Measurements from ENCODE around the gene PALM3.

DNA sequence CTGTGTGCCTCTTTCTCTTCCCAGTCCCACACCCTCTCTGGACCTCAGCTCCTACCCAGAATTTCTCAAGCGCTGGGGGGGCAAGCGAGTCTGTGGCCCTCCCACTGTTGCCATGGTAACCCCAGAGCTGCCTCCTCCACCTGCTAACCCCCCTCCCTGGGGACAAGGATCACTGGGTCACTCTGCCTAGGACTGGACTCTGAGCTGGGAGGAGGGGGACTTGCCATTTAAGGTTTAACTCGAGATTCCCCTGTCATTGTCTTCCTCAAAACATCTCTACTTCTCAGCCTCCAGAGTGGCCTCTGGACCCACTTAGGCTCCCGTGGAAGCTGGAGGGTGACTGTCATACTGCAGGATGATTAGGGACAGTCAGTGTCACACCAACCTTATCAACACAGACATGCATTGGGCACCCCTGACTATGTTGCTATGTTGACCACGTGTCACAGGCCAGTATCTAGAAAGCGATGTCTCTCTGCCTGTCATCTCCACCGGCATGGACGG lies 2.2 kb downstream of the PALM3 start:
- TF ChIP-seq, protein P1, sequence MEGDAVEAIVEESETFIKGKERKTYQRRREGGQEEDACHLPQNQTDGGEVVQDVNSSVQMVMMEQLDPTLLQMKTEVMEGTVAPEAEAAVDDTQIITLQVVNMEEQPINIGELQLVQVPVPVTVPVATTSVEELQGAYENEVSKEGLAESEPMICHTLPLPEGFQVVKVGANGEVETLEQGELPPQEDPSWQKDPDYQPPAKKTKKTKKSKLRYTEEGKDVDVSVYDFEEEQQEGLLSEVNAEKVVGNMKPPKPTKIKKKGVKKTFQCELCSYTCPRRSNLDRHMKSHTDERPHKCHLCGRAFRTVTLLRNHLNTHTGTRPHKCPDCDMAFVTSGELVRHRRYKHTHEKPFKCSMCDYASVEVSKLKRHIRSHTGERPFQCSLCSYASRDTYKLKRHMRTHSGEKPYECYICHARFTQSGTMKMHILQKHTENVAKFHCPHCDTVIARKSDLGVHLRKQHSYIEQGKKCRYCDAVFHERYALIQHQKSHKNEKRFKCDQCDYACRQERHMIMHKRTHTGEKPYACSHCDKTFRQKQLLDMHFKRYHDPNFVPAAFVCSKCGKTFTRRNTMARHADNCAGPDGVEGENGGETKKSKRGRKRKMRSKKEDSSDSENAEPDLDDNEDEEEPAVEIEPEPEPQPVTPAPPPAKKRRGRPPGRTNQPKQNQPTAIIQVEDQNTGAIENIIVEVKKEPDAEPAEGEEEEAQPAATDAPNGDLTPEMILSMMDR (conservative IDR thresholded peaks at IDR 0.05 in 1 of 2, IDR thresholded peaks at IDR 0.05 in 1 of 2; ENCODE audit: low read depth in 1 of 2, low read length in 2 of 2): no peak
- no peak for TF ChIP-seq EZH2 (IDR thresholded peaks at IDR 0.05; ENCODE audit: low read length, missing control alignments)
